HG02678 (cell line): ENCODE results near the gene SCFD2.

Source experiments
- ATAC-seq: cut with Tn5 transposase; IDR thresholded peaks from one replicate; pipeline ENCODE4 v1.9.1; 2021; ENCODE audit warnings: mild to moderate bottlenecking, moderate library complexity; ENCODE audit not compliant: unreplicated experiment

SCFD2 gene

DNA sequence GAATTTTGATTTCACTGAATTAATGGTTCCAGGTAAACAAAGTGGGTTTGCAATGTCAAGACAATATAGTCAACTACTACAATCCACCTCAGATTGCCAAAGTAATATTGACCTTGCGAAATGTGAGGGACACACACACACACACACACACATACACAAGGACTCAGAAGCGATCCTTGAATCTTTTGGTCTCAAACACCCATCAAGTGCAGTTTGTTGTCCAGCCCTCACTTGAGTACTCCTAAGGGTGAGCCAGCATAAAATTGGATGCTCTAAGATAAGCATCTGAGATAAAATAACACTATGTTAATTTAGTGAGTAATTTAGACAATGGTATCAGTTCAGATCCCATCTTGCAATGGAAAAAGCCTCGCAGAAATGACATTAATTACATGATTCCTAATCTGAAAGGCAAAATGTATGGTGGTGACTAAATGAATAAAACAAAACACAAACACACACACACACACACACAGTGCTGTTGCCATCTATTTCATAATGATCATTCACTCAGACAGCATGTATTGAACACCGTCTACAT lies 401.2 kb downstream of the SCFD2 start:
- no peak for ATAC-seq

DNA sequence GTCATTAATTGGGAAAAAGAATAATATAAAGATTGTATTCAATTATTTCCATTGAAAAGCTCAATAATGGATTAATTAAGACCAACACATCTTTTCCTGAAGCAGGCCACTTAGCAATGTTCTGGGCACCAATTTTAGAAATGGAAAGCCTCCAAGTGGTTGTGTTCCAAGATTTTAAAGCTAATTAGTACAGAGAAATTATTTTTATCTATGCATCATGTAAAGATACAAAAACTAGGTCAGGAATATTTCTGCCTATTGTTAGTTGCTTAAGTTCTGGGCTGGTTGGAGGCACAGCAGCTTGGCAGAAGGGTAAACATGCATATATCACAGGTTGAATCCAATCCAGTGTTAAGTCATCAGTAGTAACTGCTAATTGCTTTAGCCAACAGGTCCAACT lies 401.9 kb downstream of the SCFD2 start:
- no peak for ATAC-seq

- no peak for ATAC-seq
These were observed 403.1 kb downstream of the SCFD2 start for GRCh38 chr4:52962721-52963120.

DNA sequence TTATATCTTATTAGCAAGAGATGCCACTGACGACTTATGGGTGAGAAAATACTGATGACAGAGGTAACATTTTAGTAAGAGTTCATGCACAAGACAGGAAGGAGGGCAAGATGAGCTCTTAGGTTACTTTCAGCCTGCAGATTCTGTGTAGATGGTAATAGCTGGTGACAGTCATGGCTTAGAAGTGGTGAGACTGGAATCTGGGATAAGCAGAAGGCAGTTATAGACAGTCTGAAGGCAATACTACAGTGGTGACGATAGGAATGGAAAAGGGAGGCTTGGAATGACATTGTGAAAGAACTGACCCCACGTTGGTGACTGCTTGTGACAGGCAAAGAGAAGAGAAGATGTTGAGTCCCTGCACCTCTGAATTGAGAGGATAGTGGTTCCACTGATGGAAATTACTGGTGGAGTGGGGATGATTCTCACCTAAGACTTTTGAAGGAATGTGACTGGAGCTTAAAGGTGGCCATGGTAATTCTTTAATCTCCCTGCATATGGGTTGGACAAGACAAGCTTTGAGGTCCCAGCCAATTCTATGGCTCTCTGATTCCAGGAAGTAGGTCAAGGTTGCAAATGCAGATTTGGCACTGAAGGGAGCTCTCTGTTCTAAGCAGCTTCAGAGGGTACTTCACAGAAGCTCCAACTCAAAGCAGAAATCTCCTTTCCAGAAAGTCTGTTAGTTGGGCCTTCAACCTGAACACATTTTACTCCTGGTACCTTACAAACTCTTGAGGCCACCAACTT lies 404.0 kb downstream of the SCFD2 start:
- ATAC-seq, result no peak

DNA sequence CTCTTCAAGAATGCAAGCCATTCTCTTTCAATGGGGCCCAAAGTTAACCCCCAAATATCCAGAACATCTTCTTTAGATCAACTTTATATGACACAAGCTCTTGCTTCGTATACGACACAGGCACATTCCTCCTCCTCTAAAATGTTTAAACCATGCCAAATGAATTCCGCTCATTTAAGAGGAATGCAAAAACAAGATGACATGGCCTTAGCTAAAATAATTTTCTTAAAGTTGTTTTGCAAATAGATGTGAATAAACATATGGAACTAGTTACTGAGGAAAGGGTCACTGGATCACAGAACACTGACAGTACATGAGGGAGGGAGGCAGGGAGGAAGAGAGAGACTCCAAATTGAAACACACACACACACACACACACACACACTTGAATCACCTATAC lies 406.3 kb downstream of the SCFD2 start:
- ATAC-seq, result no peak

DNA sequence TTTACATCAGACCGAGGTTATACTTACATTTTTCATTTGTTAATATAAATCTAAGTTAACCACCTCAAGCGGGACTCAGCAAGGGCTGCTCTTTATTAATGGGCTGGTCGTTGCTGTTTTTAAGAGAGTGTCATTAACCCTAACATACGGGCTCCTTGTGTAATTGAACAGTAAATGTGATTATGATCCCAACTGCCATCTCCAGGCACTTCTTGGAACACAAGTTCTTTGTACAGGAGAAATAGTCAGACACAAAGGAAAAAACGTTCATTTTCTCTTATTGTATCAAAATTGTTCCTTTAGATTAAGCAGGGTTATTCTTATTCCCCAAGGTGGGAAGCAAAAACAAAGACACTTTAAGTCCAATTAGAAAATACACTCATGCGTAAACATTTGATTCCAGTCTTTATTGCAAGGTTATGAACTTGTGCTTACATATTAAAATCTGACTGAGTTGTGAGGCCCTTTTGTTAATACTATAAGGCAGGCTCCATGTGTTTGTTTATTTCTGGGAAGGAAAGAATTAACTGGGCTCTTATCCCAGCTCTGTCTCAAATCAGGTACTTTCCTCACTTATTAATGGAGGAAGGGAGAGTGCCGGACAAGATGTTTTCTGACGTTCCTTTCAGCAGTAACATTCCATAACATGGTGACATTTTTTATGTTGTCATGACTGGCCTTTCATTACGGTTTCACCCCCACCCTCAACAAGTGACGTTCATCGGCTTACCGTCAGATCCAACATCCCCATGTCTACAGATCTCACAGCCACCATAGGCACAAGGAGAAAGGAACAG lies 407.8 kb downstream of the SCFD2 start:
- ATAC-seq, result no peak

GRCh38 chr4:52957220-52957686 lies 408.6 kb downstream of the SCFD2 start:
- ATAC-seq, result no peak

DNA sequence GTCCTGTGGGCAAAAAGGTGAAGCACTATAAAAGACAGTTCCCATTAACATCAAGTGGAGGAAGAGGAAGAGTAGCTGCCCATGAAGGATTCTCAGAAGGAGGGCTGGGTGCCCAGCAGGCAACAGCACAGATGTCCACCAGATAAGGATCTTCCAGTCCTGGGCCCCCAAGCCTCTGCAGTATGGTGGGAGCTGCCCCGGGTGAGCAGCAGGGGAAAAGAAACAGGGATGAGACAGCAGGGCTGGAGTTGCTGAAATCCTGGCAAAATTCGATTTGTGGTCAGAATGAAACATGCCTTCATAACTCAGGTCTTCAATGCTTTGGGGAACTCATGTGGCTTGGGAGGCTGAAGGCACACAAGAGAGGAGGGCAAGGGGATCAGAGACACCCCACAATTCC lies 409.2 kb downstream of the SCFD2 start:
- ATAC-seq, result no peak

GRCh38 chr4:52954560-52955170 lies 411.2 kb downstream of the SCFD2 start:
- no peak for ATAC-seq

GRCh38 chr4:52952540-52952939 lies 413.3 kb downstream of the SCFD2 start:
- no peak for ATAC-seq

DNA sequence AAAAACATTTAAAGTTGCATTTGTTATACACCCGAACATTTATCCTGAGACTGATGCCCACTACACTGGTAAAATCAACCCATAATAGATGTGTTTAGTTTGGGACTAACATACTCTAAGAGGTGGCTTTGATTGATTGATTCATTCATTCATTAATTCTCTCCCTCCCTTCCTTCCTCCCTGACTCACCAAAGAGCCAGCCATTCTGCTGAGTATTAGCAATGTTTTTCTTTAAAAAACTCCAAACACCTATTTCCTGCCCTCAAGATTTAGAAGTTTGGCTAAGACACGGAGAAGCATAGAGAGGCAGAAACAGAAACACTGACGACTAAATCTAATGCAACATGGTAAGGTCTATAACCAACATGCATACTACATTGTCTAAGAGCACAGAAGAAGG lies 414.8 kb downstream of the SCFD2 start:
- ATAC-seq, result no peak

GRCh38 chr4:52950226-52950625 lies 415.6 kb downstream of the SCFD2 start:
- no peak for ATAC-seq

GRCh38 chr4:52949336-52949735 lies 416.5 kb downstream of the SCFD2 start:
- ATAC-seq, result no peak

GRCh38 chr4:52948057-52948423 lies 417.8 kb downstream of the SCFD2 start:
- ATAC-seq, result no peak

GRCh38 chr4:52947401-52948056 lies 418.3 kb downstream of the SCFD2 start:
- no peak for ATAC-seq

- ATAC-seq, result no peak
These were observed 419.0 kb downstream of the SCFD2 start for GRCh38 chr4:52946855-52947254.

GRCh38 chr4:52945982-52946381 lies 419.9 kb downstream of the SCFD2 start:
- no peak for ATAC-seq

DNA sequence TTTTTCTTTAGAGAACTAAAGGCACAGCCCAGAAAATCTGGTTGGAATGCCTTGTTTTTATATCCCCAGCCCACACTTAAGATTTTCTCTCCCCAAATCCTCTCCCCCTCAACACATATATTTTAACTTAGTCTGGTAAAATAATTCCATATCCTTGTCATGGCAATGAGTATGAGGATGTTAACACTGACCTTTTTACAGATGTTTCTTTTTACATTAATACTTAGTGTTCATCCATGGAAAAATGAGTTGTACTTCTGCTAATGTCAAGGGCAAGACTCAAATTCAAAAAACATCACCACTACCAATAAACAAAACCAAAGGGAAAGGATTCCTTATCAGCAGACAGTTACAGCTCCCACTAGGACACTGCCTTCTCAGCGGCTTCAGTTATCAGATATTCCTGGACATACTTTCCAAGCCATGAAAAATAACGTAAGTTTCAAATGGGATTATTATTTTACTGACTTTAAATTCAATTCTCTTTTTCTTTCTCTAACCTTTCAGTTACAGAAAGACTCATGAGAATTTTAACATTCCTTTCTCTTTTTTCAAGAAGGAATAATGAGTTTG lies 420.4 kb downstream of the SCFD2 start:
- no peak for ATAC-seq

DNA sequence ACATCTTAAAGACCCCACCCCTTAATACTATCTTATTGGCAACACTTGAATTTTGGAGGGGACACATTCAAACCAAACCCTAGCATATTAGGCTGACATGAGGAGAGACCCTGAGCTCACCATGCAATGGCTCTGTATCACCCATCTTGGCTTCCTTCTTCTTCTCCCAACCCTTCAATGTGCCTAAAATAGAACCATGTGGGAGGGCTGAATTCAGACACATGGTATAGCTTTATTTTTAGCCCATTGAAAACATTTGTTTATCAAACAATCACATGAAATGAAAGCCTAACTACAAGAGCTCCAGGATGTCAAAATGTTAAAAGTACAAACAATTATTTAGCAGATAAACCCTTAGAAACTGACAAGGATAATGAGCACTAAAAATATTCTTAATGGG lies 422.2 kb downstream of the SCFD2 start:
- ATAC-seq, result no peak

DNA sequence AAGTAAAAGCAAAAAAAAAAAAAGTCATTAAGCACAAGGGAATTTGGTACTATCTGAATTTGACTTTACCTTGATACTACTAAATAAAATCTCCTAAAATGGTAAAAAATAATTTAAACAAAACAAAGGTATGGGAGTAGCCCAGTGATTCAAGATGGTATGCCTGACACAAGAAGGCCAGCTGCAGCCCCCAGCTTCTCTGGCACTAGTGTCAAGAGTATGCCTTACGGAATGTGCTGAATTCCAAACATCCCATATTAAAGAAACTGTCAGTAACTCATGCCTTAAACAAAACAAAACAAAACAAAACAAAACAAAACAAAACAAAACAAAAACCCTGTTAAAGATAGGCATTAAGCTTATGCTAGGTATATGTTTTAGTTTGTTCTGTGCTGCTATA lies 422.9 kb downstream of the SCFD2 start:
- ATAC-seq, result no peak

GRCh38 chr4:52941450-52941849 lies 424.4 kb downstream of the SCFD2 start:
- ATAC-seq, result no peak
